Caco-2 (cell line): ENCODE results near the gene PNPLA8. TPM values are rescaled to one million over a fixed set of nuclear protein-coding genes. Genes with fewer than 3 reads are reported as not detected.

ENCODE experiments used
- BruUV-seq: library from RNA; stranded (reverse); fragments of 400-500 nt; replicated peaks from 2 replicates; lab custom pipeline; 2021; lab: Mats Ljungman, UMichigan
- CTCF ChIA-PET: fragments of 300-600 bp; sonication (Branson Sonifier 250); formaldehyde crosslinking; loops from one replicate; lab custom pipeline; 2022; ENCODE audit warnings: antibody characterized with exemption; lab: Charles Lee
- POLR2A ChIA-PET: fragments of 300-600 bp; sonication (Branson Sonifier 250); formaldehyde crosslinking; loops from one replicate; lab custom pipeline; 2022; ENCODE audit warnings: antibody characterized with exemption; lab: Charles Lee
- DNase-seq, 2 experiments: peaks; one replicate each; pipeline versions ENCODE4 v3.0.0 to v3.0.0-alpha.2; 2020 to 2022
- H3K27me3 ChIP-seq: replicated peaks from 2 replicates; pipeline ENCODE4 v1.6.0; 2011; ENCODE audit warnings: low read length; ENCODE audit not compliant: control insufficient read depth, insufficient read depth
- H3K36me3 ChIP-seq: 2 replicates; pipeline ENCODE4 v1.5.1; 2011; ENCODE audit warnings: low read length; ENCODE audit not compliant: control insufficient read depth, insufficient read depth
- H3K4me1 ChIP-seq: fragments of 250-450 bp; sonication (Bioruptor Pico); 2 replicates; pipeline ENCODE4 v1.5.1; 2020; ENCODE audit warnings: mild to moderate bottlenecking
- H3K4me3 ChIP-seq: 2 replicates; pipeline ENCODE4 v1.5.1; 2011; ENCODE audit warnings: low read depth, mild to moderate bottlenecking, control low read depth, low read length
- H3K9me3 ChIP-seq: fragments of 250-450 bp; sonication (Bioruptor Pico); 2 replicates; pipeline ENCODE4 v1.5.1; 2020; ENCODE audit warnings: mild to moderate bottlenecking, moderate library complexity
- H3K27ac Mint-ChIP-seq: one replicate; pipeline ENCODE4 v1.8.0; 2022; ENCODE audit warnings: mixed read lengths; ENCODE audit not compliant: unreplicated experiment
- H3K27me3 Mint-ChIP-seq: one replicate; pipeline ENCODE4 v1.8.0; 2022; ENCODE audit warnings: mixed read lengths; ENCODE audit not compliant: insufficient read depth, unreplicated experiment
- H3K36me3 Mint-ChIP-seq: one replicate; pipeline ENCODE4 v1.8.0; 2022; ENCODE audit warnings: mild to moderate bottlenecking, mixed read lengths; ENCODE audit not compliant: insufficient read depth, unreplicated experiment
- H3K4me1 Mint-ChIP-seq: one replicate; pipeline ENCODE4 v1.8.0; 2022; ENCODE audit warnings: low read depth, mixed read lengths; ENCODE audit not compliant: unreplicated experiment
- H3K4me3 Mint-ChIP-seq: one replicate; pipeline ENCODE4 v1.8.0; 2022; ENCODE audit warnings: mild to moderate bottlenecking, moderate library complexity, mixed read lengths; ENCODE audit not compliant: unreplicated experiment
- H3K9me3 Mint-ChIP-seq: one replicate; pipeline ENCODE4 v1.8.0; 2022; ENCODE audit warnings: mixed read lengths; ENCODE audit not compliant: unreplicated experiment
- CTCF ChIP-seq, 2 experiments: fragments of 200-600 bp in 1 of 2; IDR thresholded peaks; 1 replicate in 1 of 2; 2 replicates in 1 of 2; pipeline versions ENCODE4 v1.5.1 to v1.8.0; 2011 to 2022; ENCODE audit warnings: antibody characterized with exemption in 1 of 2, control low read depth in 1 of 2, inconsistent platforms in 1 of 2, low read depth in 1 of 2, low read length in 1 of 2, mild to moderate bottlenecking in 1 of 2, moderate library complexity in 1 of 2; ENCODE audit not compliant: insufficient read depth in 1 of 2, severe bottlenecking in 1 of 2, unreplicated experiment in 1 of 2
- intact Hi-C: fragments of 100-400 bp; cut with micrococcal nuclease; formaldehyde crosslinking; loops from one replicate; pipeline ENCODE4 v1.10.0; 2022; ENCODE audit not compliant: unreplicated experiment
- total RNA-seq: library from RNA; stranded (reverse); gene quantifications from 2 replicates; pipeline ENCODE4 v1.2.3, GENCODE V29; 2022

PNPLA8 gene
- total RNA-seq, 1 experiment from 2014 or later = 15.3 TPM

- Mint-ChIP-seq H3K4me1 (no peaks in the 10 kb centered on the region), H3K27me3 (no peaks in the 10 kb centered on the region), H3K36me3 (peaks cover 14% of the 10 kb centered on the region), H3K27ac (no peak overlapping the region), H3K4me3 (no peak overlapping the region), H3K9me3 (no peaks in the 10 kb centered on the region)
- Histone ChIP-seq H3K27me3 (no peaks in the 10 kb centered on the region), H3K4me1 (no peaks in the 10 kb centered on the region), H3K9me3 (no peaks in the 10 kb centered on the region), H3K4me3 (no peak overlapping the region), H3K36me3 (no peaks in the 10 kb centered on the region)
- no peak for DNase-seq
- ChIA-PET POLR2A (no interaction called here), CTCF (no interaction called here)
- no peak for TF ChIP-seq CTCF (IDR thresholded peaks at IDR 0.05; ENCODE audit: insufficient read depth in 1 of 2, low read depth in 1 of 2, low read length in 1 of 2, severe bottlenecking in 1 of 2, unreplicated experiment in 1 of 2)
- no TSS peak for BruUV-seq
- intact Hi-C loops = no loop called here
These were observed 22.6 kb downstream of the PNPLA8 start for GRCh38 chr7:108503112-108504026.

GRCh38 chr7:108499566-108499965, 26.4 kb downstream of the PNPLA8 start:
- intact Hi-C loops = no loop called here
- ChIA-PET CTCF (no interaction called here), POLR2A (no interaction called here)
- Mint-ChIP-seq H3K36me3 (peaks cover 21% of the 10 kb centered on the region), H3K4me1 (no peaks in the 10 kb centered on the region), H3K4me3 (no peak overlapping the region), H3K27ac (no peak overlapping the region), H3K9me3 (no peaks in the 10 kb centered on the region), H3K27me3 (no peaks in the 10 kb centered on the region)
- Histone ChIP-seq H3K36me3 (no peaks in the 10 kb centered on the region), H3K4me3 (no peak overlapping the region), H3K4me1 (no peaks in the 10 kb centered on the region), H3K9me3 (no peaks in the 10 kb centered on the region), H3K27me3 (no peaks in the 10 kb centered on the region)
- no TSS peak for BruUV-seq
- no peak for DNase-seq
- no peak for TF ChIP-seq CTCF (IDR thresholded peaks at IDR 0.05; ENCODE audit: insufficient read depth in 1 of 2, low read depth in 1 of 2, low read length in 1 of 2, severe bottlenecking in 1 of 2, unreplicated experiment in 1 of 2)

GRCh38 chr7:108498481-108498880, 27.5 kb downstream of the PNPLA8 start:
- H3K4me1 ChIP-seq = no peaks in the 10 kb centered on the region
- H3K27me3 ChIP-seq = no peaks in the 10 kb centered on the region
- POLR2A ChIA-PET = no interaction called here
- no peak overlapping the region for H3K4me3 Mint-ChIP-seq
- H3K9me3 ChIP-seq = no peaks in the 10 kb centered on the region
- CTCF ChIA-PET = interaction anchor here (0.7 kb wide), 1 partner anchor 316 kb away, joined by 3 read pairs; no protein-coding TSS in a partner anchor
- H3K4me3 ChIP-seq = no peak overlapping the region
- no peak for DNase-seq
- no TSS peak for BruUV-seq
- intact Hi-C loops = no loop called here
- no peaks in the 10 kb centered on the region for H3K4me1 Mint-ChIP-seq
- no peak overlapping the region for H3K27ac Mint-ChIP-seq
- H3K36me3 Mint-ChIP-seq = peaks cover 27% of the 10 kb centered on the region
- no peaks in the 10 kb centered on the region for H3K9me3 Mint-ChIP-seq
- H3K36me3 ChIP-seq = no peaks in the 10 kb centered on the region
- no peaks in the 10 kb centered on the region for H3K27me3 Mint-ChIP-seq
- no peak for TF ChIP-seq CTCF (IDR thresholded peaks at IDR 0.05; ENCODE audit: insufficient read depth in 1 of 2, low read depth in 1 of 2, low read length in 1 of 2, severe bottlenecking in 1 of 2, unreplicated experiment in 1 of 2)
